OCI-LY3 (cell line): ENCODE results near the gene TCF20.

Experiments used
- H2AFZ ChIP-seq: fragments of 200-600, 300-600 bp; shearing (Covaris generic); 2 replicates; pipeline ENCODE4 v1.6.0; 2014; ENCODE audit warnings: antibody characterized with exemption, low read depth, low read length
- H3K27ac ChIP-seq: fragments of 200-600, 300-600 bp; sonication (generic); 2 replicates; pipeline ENCODE4 v1.5.1; 2014; ENCODE audit warnings: mild to moderate bottlenecking, low read length, moderate library complexity, mixed read lengths
- H3K27me3 ChIP-seq: fragments of 200-600, 300-600 bp; sonication (generic); 2 replicates; pipeline ENCODE4 v1.6.1; 2014; ENCODE audit warnings: low read depth, low read length, mixed read lengths
- H3K36me3 ChIP-seq: fragments of 200-600, 300-600 bp; sonication (generic); replicated peaks from 2 replicates; pipeline ENCODE3; 2014; ENCODE audit warnings: low read depth, low read length, mixed read lengths
- H3K4me1 ChIP-seq: fragments of 300-600, 200-600 bp; sonication (generic); 2 replicates; pipeline ENCODE4 v1.6.1; 2014; ENCODE audit warnings: low read length, mixed read lengths
- H3K4me2 ChIP-seq: fragments of 200-600, 300-600 bp; sonication (generic); 2 replicates; pipeline ENCODE4 v1.6.1; 2014; ENCODE audit warnings: low read length, mixed read lengths
- H3K4me3 ChIP-seq: fragments of 300-600, 200-600 bp; sonication (generic); 2 replicates; pipeline ENCODE4 v1.5.1; 2014; ENCODE audit warnings: antibody characterized with exemption, mild to moderate bottlenecking, low read length, moderate library complexity
- H3K79me2 ChIP-seq: fragments of 300-600, 200-600 bp; shearing (Covaris generic); 2 replicates; pipeline ENCODE4 v1.6.1; 2014; ENCODE audit warnings: mild to moderate bottlenecking, low read length, mixed read lengths
- H3K9ac ChIP-seq: fragments of 300-600, 200-600 bp; shearing (Covaris generic); 2 replicates; pipeline ENCODE4 v1.6.0; 2014; ENCODE audit warnings: mild to moderate bottlenecking, low read length, moderate library complexity
- H3K9me3 ChIP-seq: fragments of 200-600, 300-600 bp; shearing (Covaris generic); 2 replicates; pipeline ENCODE4 v1.6.1; 2014; ENCODE audit warnings: low read length, mixed read lengths; ENCODE audit not compliant: insufficient read depth
- H4K20me1 ChIP-seq: fragments of 200-600, 300-600 bp; sonication (generic); 2 replicates; pipeline ENCODE4 v1.6.1; 2016; ENCODE audit warnings: low read length, mixed read lengths; ENCODE audit not compliant: insufficient read depth
- CTCF ChIP-seq: fragments of 200-600, 300-600 bp; sonication (generic); IDR thresholded peaks from 2 replicates; pipeline ENCODE4 v1.5.1; 2014; ENCODE audit warnings: antibody characterized with exemption, low read length, low read depth
- EZH2phosphoT487 ChIP-seq: fragments of 200-600 bp; shearing (Covaris generic); IDR thresholded peaks from 2 replicates; pipeline ENCODE4 v1.6.1; 2018; ENCODE audit warnings: antibody characterized with exemption, mixed run types, low read depth

The TCF20 gene

DNA sequence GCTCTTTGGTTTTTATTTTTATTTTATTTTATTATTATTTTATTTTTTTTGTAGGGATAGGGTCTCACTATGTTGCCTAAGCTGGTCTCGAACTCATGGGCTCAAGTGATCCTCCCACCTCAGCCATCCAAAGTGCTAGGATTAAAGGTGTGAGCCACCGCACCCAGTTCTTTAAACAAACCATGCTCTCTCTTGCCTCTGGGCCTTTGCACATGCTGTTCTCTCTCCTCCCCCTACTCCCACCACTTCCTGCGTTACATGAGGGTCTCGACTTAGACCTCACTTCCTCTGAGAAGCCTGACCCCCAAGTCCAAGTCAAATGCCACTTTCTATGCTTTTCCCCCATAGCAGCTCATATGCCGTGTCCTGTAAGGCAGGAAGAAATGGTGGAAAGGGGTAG lies 15.2 kb upstream of the TCF20 start:
- H3K27me3 ChIP-seq, result no peaks in the 10 kb centered on the region
- no peak overlapping the region for H3K9ac ChIP-seq
- H3K4me1 ChIP-seq, result peaks cover 3% of the 10 kb centered on the region
- no peaks in the 10 kb centered on the region for H3K9me3 ChIP-seq
- H2AFZ ChIP-seq, result no peak overlapping the region
- no peaks in the 10 kb centered on the region for H3K36me3 ChIP-seq
- H3K27ac ChIP-seq, result no peak overlapping the region
- no peak for TF ChIP-seq EZH2phosphoT487
- TF ChIP-seq CTCF, result no peak
- no peak overlapping the region for H3K4me3 ChIP-seq
- no peaks in the 10 kb centered on the region for H4K20me1 ChIP-seq
- H3K4me2 ChIP-seq, result no peak overlapping the region
- H3K79me2 ChIP-seq, result no peaks in the 10 kb centered on the region

DNA sequence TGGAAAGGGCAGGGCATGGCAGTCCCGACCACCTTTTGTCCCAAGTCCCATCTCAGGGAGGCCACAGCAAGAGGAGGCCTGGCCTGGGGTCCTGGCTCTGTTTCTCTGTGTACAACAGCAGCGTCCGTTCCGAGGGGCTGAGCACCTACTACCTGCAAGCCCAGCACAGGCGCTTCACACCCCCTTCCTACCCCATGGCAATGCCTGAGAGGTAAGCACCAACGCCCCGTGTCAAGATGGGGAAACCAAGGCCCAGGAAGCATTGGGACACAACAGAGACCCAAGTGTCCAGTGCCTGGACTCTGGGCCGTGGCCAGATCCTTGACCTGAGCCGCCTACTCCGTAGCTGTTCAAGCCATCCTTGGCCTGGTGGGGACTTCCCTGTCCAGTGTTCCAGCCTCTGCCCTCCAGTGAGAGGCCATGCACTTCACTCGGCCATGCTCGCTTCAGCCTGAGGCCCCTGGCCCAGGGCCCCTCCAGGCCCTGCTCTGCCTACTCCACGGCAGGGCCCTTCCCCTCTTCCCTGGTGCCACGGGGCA lies 14.3 kb upstream of the TCF20 start:
- Histone ChIP-seq H4K20me1 (no peaks in the 10 kb centered on the region), H3K9ac (no peak overlapping the region), H2AFZ (no peak overlapping the region), H3K79me2 (no peaks in the 10 kb centered on the region), H3K9me3 (no peaks in the 10 kb centered on the region), H3K27me3 (no peaks in the 10 kb centered on the region), H3K4me3 (no peak overlapping the region), H3K4me2 (no peak overlapping the region), H3K4me1 (peaks cover 12% of the 10 kb centered on the region), H3K36me3 (no peaks in the 10 kb centered on the region), H3K27ac (no peak overlapping the region)
- TF ChIP-seq EZH2phosphoT487 (no peak), CTCF (no peak)

GRCh38 chr22:42284202-42284591 lies 13.7 kb upstream of the TCF20 start:
- TF ChIP-seq CTCF, result no peak
- TF ChIP-seq EZH2phosphoT487, result no peak
- Histone ChIP-seq H4K20me1 (no peaks in the 10 kb centered on the region), H2AFZ (no peak overlapping the region), H3K27me3 (no peaks in the 10 kb centered on the region), H3K4me1 (peaks cover 13% of the 10 kb centered on the region), H3K79me2 (no peaks in the 10 kb centered on the region), H3K9me3 (no peaks in the 10 kb centered on the region), H3K36me3 (no peaks in the 10 kb centered on the region), H3K9ac (no peak overlapping the region), H3K4me2 (no peak overlapping the region), H3K4me3 (no peak overlapping the region), H3K27ac (no peak overlapping the region)

DNA sequence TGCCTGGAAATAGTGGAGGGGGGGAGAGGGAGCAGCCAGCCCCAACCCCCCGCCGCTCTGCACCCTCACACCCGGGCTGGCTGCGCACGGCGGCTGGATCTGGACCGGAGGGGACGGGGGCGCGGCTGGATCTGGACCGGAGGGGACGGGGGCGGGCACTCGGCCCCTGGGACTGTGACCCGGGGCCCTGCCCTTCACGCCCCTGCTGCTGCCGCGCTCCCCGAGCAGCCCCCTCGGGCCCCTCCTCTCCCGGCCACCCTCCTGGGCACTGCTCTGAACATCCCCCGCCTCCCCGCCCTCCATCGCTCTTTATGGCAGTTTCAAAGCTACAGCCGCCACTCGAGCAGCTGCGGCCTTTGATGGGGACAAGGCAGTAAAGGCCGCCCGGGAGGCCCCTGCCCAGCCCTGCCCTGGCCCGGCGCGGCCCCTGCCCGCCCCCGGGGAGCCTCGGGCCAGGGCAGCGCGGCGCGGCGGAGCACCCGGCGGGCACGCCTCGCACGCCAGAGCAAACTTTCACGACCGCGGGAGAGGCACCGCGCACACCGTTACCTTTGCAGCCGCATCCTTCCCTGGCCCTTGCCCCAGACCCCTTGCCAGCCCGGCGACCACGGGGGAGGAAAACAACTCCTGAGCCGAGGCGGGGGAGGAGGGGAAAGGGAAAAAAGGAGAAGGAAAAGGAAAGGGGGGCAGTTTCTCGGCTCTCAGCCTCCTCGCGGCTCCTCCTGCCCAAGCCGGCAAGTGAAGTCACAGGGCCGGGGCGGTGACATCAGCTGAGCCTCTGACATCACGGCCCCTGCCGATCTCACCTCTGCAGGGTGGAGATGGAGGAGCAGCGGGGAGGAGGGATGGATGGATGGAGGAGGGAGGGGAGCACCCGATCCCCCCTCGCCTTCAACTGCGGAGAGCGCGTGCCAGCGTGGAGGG lies 13.1 kb upstream of the TCF20 start:
- Histone ChIP-seq H2AFZ (no peak overlapping the region), H3K27me3 (no peaks in the 10 kb centered on the region), H3K36me3 (no peaks in the 10 kb centered on the region), H3K4me3 (no peak overlapping the region), H3K9ac (no peak overlapping the region), H4K20me1 (no peaks in the 10 kb centered on the region), H3K27ac (no peak overlapping the region), H3K9me3 (no peaks in the 10 kb centered on the region), H3K4me2 (no peak overlapping the region), H3K79me2 (no peaks in the 10 kb centered on the region), H3K4me1 (peaks cover 19% of the 10 kb centered on the region)
- no peak for TF ChIP-seq EZH2phosphoT487
- no peak for TF ChIP-seq CTCF
